CD14-positive monocyte (primary cell): ENCODE measurements around the gene BCL2A1. TPM values are rescaled to one million over a fixed set of nuclear protein-coding genes. Genes with fewer than 3 reads are reported as not detected.

Experiments
- DNase-seq, 3 donors: peaks; one replicate each; pipeline ENCODE4 v3.0.0-alpha.2; 2011 to 2022
- H2AFZ ChIP-seq: 2 replicates; pipeline ENCODE4 v1.6.0; 2012; ENCODE audit warnings: mild to moderate bottlenecking, low read depth, low read length, inconsistent platforms; ENCODE audit not compliant: insufficient read depth, poor library complexity, severe bottlenecking
- H3K27ac ChIP-seq, 2 donors: 1 replicate in 1 of 2; 2 replicates in 1 of 2; pipeline ENCODE4 v1.5.1; 2012 to 2013; ENCODE audit warnings: low read length in 2 of 2, control low read depth in 1 of 2, inconsistent platforms in 1 of 2, low read depth in 1 of 2, mild to moderate bottlenecking in 1 of 2
- H3K27me3 ChIP-seq, 2 donors: one replicate each; pipeline versions ENCODE4 v1.6.0 to v1.6.1; 2011 to 2013; ENCODE audit warnings: low read length in 2 of 2; ENCODE audit not compliant: control insufficient read depth in 2 of 2, insufficient read depth in 2 of 2
- H3K36me3 ChIP-seq, 2 donors: replicated peaks in 1 of 2; 1 replicate in 1 of 2; 2 replicates in 1 of 2; pipeline versions ENCODE4 v1.5.1 to v1.6.1; 2012 to 2013; ENCODE audit warnings: low read length in 2 of 2, control low read depth in 1 of 2, inconsistent platforms in 1 of 2, mild to moderate bottlenecking in 1 of 2; ENCODE audit not compliant: insufficient read depth in 2 of 2, control insufficient read depth in 1 of 2
- H3K4me1 ChIP-seq, 2 donors: 1 replicate in 1 of 2; 2 replicates in 1 of 2; pipeline versions ENCODE4 v1.5.1 to v1.6.1; 2012 to 2013; ENCODE audit warnings: low read length in 2 of 2, control low read depth in 1 of 2, inconsistent platforms in 1 of 2, mild to moderate bottlenecking in 1 of 2, moderate library complexity in 1 of 2; ENCODE audit not compliant: insufficient read depth in 2 of 2, control insufficient read depth in 1 of 2
- H3K4me2 ChIP-seq: replicated peaks from 2 replicates; pipeline ENCODE3; 2012; ENCODE audit warnings: low read length, moderate library complexity, mild to moderate bottlenecking; ENCODE audit not compliant: poor library complexity, severe bottlenecking; ENCODE audit errors: extremely low read depth
- H3K4me3 ChIP-seq, 3 experiments: fragments of 200-600 bp in 1 of 3; sonication (generic) in 1 of 3; replicated peaks in 1 of 3; 1 replicate in 2 of 3; 2 replicates in 1 of 3; pipeline ENCODE4 v1.5.1; 2011 to 2013; ENCODE audit warnings: low read length in 3 of 3, mild to moderate bottlenecking in 3 of 3, control low read depth in 2 of 3, low read depth in 2 of 3, inconsistent platforms in 1 of 3, moderate library complexity in 1 of 3
- H3K79me2 ChIP-seq: 2 replicates; pipeline ENCODE4 v1.6.0; 2012; ENCODE audit warnings: mild to moderate bottlenecking, control low read depth, inconsistent platforms, low read length, moderate library complexity; ENCODE audit not compliant: insufficient read depth
- H3K9ac ChIP-seq: 2 replicates; pipeline ENCODE4 v1.6.0; 2017; ENCODE audit warnings: low read length, mild to moderate bottlenecking; ENCODE audit not compliant: insufficient read depth, poor library complexity, severe bottlenecking
- H3K9me3 ChIP-seq, 2 donors: replicated peaks in 1 of 2; 1 replicate in 1 of 2; 2 replicates in 1 of 2; pipeline versions ENCODE4 v1.5.1 to v1.6.1; 2012 to 2013; ENCODE audit warnings: low read length in 2 of 2, control low read depth in 1 of 2; ENCODE audit not compliant: control insufficient read depth in 1 of 2, insufficient read depth in 1 of 2
- H4K20me1 ChIP-seq: 2 replicates; pipeline ENCODE4 v1.6.0; 2012; ENCODE audit warnings: mild to moderate bottlenecking, low read length, control low read depth, moderate library complexity; ENCODE audit not compliant: insufficient read depth
- H3K27ac Mint-ChIP-seq, 7 donors: one replicate each; pipeline ENCODE4 v1.8.0; 2020; ENCODE audit warnings: mild to moderate bottlenecking in 7 of 7, mixed read lengths in 7 of 7, moderate library complexity in 6 of 7, inconsistent platforms in 2 of 7
- H3K27me3 Mint-ChIP-seq, 3 donors: one replicate each; pipeline ENCODE4 v1.8.0; 2021 to 2022; ENCODE audit warnings: low read depth in 3 of 3, mild to moderate bottlenecking in 3 of 3, mixed read lengths in 3 of 3, moderate library complexity in 3 of 3, inconsistent platforms in 1 of 3
- H3K36me3 Mint-ChIP-seq, 2 donors: one replicate each; pipeline ENCODE4 v1.8.0; 2020; ENCODE audit warnings: mixed read lengths in 2 of 2, inconsistent platforms in 1 of 2, mild to moderate bottlenecking in 1 of 2
- H3K4me1 Mint-ChIP-seq: one replicate; pipeline ENCODE4 v1.8.0; 2020; ENCODE audit warnings: mild to moderate bottlenecking, mixed read lengths
- H3K4me3 Mint-ChIP-seq, 2 donors: one replicate each; pipeline ENCODE4 v1.8.0; 2020; ENCODE audit warnings: mild to moderate bottlenecking in 2 of 2, mixed read lengths in 2 of 2, moderate library complexity in 1 of 2
- H3K9me3 Mint-ChIP-seq, 7 donors: one replicate each; pipeline ENCODE4 v1.8.0; 2020 to 2022; ENCODE audit warnings: mixed read lengths in 7 of 7, mild to moderate bottlenecking in 6 of 7, moderate library complexity in 6 of 7, inconsistent platforms in 2 of 7
- WGBS: methylation state at CpG from one replicate; pipeline ENCODE4 v1.1.5; 2013; ENCODE audit warnings: missing lambda C conversion rate; ENCODE audit not compliant: insufficient coverage; 5-methylcytosine and 5-hydroxymethylcytosine counted together
- intact Hi-C, 2 donors: fragments of 100-400 bp; cut with micrococcal nuclease; formaldehyde crosslinking; loops; one replicate each; pipeline versions ENCODE4 v1.15.0 to v1.15.1; 2023
- polyA plus RNA-seq, 3 donors: library from polyadenylated mRNA; depleted of rRNA in 1 of 3; unstranded in 2 of 3; stranded (reverse) in 1 of 3; fragments of 300-500 nt in 2 of 3; fragments of >200 nt in 1 of 3; fragmentation: Illumina TruSeq in 2 of 3; gene quantifications; 1 replicate in 2 of 3; 2 replicates in 1 of 3; pipeline ENCODE4 v1.2.3, GENCODE V29; 2012 to 2021
- TF ChIP-seq, protein P1 (sequence below): fragments of 200-600 bp; IDR thresholded peaks from one replicate; pipeline ENCODE4 v1.8.0; 2022; ENCODE audit warnings: antibody characterized with exemption, mild to moderate bottlenecking

BCL2A1 gene
- polyA plus RNA-seq, 3 donors: 277 to 465 (median 350) TPM

- H3K9me3 ChIP-seq: no peaks in the 10 kb centered on the region
- H3K36me3 Mint-ChIP-seq: peaks cover 11 to 17% of the 10 kb centered on the region in 2 donors
These were observed 1.9 kb upstream of the BCL2A1 start for GRCh38 chr15:79972863-79973262.

DNA sequence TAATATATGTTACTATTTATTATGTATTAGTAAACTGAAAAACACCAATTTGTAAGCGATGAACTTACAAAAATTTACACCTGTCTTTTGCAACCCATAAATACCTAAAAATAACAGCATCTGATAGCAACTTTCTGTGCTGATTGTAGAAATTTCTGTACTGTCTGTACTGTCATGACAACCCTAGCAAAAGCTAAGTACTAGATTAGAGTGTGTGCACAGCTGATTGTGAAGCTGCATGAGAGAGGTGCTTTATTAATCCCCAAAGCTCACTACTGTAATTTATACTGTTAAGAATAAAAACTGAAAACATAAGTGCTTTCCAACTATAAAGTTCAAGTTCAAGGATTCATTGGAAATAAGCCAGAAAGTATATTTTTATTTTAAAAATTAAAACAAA, 815 bp downstream of the BCL2A1 start:
- no peak for DNase-seq
- H4K20me1 ChIP-seq: peaks cover 55% of the 10 kb centered on the region
- peaks cover 57% of the 10 kb centered on the region for H3K79me2 ChIP-seq
- no CpG with 5 or more reads among the region's 1 CpG for WGBS
- Mint-ChIP-seq H3K36me3 (peaks cover 26 to 34% of the 10 kb centered on the region in 2 donors), H3K9me3 (peaks cover 0 to 2% (median 0%) of the 10 kb centered on the region in 7 donors), H3K4me3 (peak overlapping the region; percentile 94 to 95), H3K27ac (peak overlapping the region; percentile 97 to 100 (median 99)), H3K27me3 (no peaks in the 10 kb centered on the region), H3K4me1 (peaks cover 60% of the 10 kb centered on the region)
- H3K36me3 ChIP-seq: no peaks in the 10 kb centered on the region
- peak overlapping the region; percentile 58 to 94 for H3K27ac ChIP-seq
- peak overlapping the region; percentile 88 for H3K4me2 ChIP-seq
- peaks cover 61 to 69% of the 10 kb centered on the region in 2 donors for H3K4me1 ChIP-seq
- H3K9ac ChIP-seq: peak overlapping the region; percentile 78
- no peak overlapping the region for H2AFZ ChIP-seq
- intact Hi-C loops: loop anchor here (2.0 to 10.0 kb wide), 3 partner anchors 15 to 1335 kb away; no protein-coding TSS in a partner anchor
- TF ChIP-seq, protein P1, sequence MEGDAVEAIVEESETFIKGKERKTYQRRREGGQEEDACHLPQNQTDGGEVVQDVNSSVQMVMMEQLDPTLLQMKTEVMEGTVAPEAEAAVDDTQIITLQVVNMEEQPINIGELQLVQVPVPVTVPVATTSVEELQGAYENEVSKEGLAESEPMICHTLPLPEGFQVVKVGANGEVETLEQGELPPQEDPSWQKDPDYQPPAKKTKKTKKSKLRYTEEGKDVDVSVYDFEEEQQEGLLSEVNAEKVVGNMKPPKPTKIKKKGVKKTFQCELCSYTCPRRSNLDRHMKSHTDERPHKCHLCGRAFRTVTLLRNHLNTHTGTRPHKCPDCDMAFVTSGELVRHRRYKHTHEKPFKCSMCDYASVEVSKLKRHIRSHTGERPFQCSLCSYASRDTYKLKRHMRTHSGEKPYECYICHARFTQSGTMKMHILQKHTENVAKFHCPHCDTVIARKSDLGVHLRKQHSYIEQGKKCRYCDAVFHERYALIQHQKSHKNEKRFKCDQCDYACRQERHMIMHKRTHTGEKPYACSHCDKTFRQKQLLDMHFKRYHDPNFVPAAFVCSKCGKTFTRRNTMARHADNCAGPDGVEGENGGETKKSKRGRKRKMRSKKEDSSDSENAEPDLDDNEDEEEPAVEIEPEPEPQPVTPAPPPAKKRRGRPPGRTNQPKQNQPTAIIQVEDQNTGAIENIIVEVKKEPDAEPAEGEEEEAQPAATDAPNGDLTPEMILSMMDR: no peak
- H3K9me3 ChIP-seq: no peaks in the 10 kb centered on the region
- H3K27me3 ChIP-seq: no peaks in the 10 kb centered on the region
- peak overlapping the region; percentile 49 to 100 (median 100) for H3K4me3 ChIP-seq

More at GRCh38 chr15:79972863-79973262, 1.9 kb upstream of the BCL2A1 start:
- Mint-ChIP-seq H3K4me1 (peaks cover 57% of the 10 kb centered on the region), H3K4me3 (no peak overlapping the region), H3K9me3 (peaks cover 0 to 2% (median 0%) of the 10 kb centered on the region in 7 donors), H3K27me3 (peaks cover 0 to 1% (median 0%) of the 10 kb centered on the region in 3 donors), H3K27ac (peak overlapping the region; percentile 71 to 90 (median 81))
- Histone ChIP-seq H3K9ac (no peak overlapping the region), H3K79me2 (peaks cover 34% of the 10 kb centered on the region), H3K4me1 (peaks cover 64 to 70% of the 10 kb centered on the region in 2 donors), H3K4me2 (no peak overlapping the region), H3K27ac (peak overlapping the region in 1 of 2 donors; percentile 76), H3K4me3 (no peak overlapping the region), H4K20me1 (peaks cover 31% of the 10 kb centered on the region), H3K27me3 (no peaks in the 10 kb centered on the region), H3K36me3 (no peaks in the 10 kb centered on the region), H2AFZ (no peak overlapping the region)
- TF ChIP-seq, protein P1: no peak
- WGBS: no CpG with 5 or more reads among the region's 3 CpGs
- intact Hi-C loops: loop anchor here in 1 of 2 donors (5.0 to 10.0 kb wide), 2 partner anchors 51 to 1332 kb away; no protein-coding TSS in a partner anchor
- DNase-seq: peak in 2 of 3 donors; percentile 40 to 57
